GM12892 (cell line): ENCODE measurements around the gene MPZL1.

Experiments used
- POLR2A ChIP-seq: IDR thresholded peaks from 2 replicates; pipeline ENCODE4 v1.6.1; 2011; ENCODE audit warnings: low read depth, low read length, control low read depth
- TAF1 ChIP-seq: IDR thresholded peaks from 2 replicates; pipeline ENCODE4 v1.6.1; 2011; ENCODE audit warnings: low read depth, mild to moderate bottlenecking, control low read depth, low read length, borderline replicate concordance

- TF ChIP-seq POLR2A (no peak), TAF1 (no peak)
Measured at GRCh38 chr1:167781558-167781957, 59.8 kb downstream of the MPZL1 start.
